Neural progenitor cell (in vitro differentiated cells): ENCODE results near the gene WNK1.

Source experiments
- EZH2 ChIP-seq: fragments of 200-600 bp; sonication (generic); IDR thresholded peaks from 2 replicates; pipeline ENCODE4 v1.6.1; 2017; ENCODE audit warnings: antibody characterized with exemption, mild to moderate bottlenecking, moderate library complexity
- EZH2phosphoT487 ChIP-seq: fragments of 200-600 bp; sonication (generic); IDR thresholded peaks from 2 replicates; pipeline ENCODE4 v1.6.1; 2017; ENCODE audit warnings: antibody characterized with exemption
- TF ChIP-seq, protein P1 (sequence below): fragments of 200-600 bp; sonication (generic); IDR thresholded peaks from 2 replicates; pipeline ENCODE4 v1.5.1; 2017; ENCODE audit warnings: antibody characterized with exemption, mild to moderate bottlenecking

- TF ChIP-seq, protein P1, sequence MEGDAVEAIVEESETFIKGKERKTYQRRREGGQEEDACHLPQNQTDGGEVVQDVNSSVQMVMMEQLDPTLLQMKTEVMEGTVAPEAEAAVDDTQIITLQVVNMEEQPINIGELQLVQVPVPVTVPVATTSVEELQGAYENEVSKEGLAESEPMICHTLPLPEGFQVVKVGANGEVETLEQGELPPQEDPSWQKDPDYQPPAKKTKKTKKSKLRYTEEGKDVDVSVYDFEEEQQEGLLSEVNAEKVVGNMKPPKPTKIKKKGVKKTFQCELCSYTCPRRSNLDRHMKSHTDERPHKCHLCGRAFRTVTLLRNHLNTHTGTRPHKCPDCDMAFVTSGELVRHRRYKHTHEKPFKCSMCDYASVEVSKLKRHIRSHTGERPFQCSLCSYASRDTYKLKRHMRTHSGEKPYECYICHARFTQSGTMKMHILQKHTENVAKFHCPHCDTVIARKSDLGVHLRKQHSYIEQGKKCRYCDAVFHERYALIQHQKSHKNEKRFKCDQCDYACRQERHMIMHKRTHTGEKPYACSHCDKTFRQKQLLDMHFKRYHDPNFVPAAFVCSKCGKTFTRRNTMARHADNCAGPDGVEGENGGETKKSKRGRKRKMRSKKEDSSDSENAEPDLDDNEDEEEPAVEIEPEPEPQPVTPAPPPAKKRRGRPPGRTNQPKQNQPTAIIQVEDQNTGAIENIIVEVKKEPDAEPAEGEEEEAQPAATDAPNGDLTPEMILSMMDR, result no peak
- TF ChIP-seq EZH2 (no peak), EZH2phosphoT487 (no peak)
Measured at GRCh38 chr12:836952-837351, 84.6 kb downstream of the WNK1 start.
